ENCODE results near the gene FDX2.
A peak's percentile ranks its signal among the peaks of the same experiment; 100 is the strongest.

The FDX2 gene

GRCh38 chr19:10332965-10333757 lies 17.3 kb upstream of the FDX2 start, which contains the start of gene RAVER1:
RAVER1 (minus strand) TSS chr19:10333529; CDS start chr19:10333507, 22 bp downstream.
- peak; percentile 96 to 97 for DNase-seq (ENCODE audit: low read depth in 2 of 2)

DNA sequence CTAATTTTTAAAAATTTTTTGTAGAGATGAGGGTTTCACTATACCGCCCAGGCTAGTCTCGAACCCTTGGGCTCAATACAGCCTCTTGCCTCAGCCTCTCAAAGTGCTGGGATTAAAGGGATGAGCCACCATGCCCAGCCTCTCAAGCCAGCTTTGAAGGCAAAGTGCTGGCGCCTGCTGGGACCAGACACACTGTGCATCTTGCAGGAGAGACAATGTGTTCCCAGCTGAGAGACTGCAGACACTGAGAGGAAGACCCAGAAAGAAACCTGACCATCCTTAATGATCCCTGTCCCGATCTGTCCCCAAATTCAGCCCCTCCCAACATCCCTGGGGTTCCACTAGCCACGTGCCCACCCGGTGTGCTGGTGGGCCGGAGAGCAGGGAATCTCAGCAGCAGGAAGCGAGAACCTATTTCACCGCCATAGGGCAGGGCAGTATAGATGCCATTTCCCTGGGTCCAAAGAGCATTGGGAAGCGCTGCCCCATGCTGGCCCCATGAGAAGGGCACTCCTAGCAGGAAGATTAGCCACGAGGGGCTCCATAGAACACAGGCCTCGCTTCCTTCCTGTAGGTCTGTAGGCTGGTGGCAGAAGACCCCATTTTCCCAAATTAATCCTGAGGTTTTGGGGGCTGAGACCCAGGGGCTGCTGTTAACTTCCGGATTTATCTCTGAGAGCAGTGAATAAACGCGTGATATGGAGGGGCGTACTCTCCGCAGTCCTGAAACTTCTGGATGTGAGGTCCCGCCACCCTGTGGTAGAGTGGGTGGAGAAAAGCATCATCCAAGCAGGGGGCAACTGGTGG lies 16.5 kb upstream of the FDX2 start:
- no peak for DNase-seq (ENCODE audit: low read depth in 2 of 2)

DNA sequence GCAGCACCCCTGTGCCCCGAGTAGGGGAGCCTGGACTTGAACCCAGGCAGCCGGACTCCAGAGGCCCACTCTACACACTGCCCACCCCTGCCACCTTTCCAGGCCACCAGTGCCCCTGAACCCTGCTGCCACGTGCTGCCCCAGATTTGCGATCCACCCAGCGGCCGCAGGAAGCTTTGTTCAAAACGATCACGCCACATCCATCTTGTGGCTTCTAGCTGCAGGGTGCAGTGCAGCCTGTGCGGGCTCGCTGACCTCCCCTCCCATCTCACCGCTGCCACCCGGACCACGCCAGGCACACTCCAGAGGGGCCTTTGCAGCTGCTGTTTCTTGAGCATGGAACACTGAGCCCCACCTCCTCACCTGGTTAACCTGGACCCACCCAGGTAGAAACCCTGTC lies 13.7 kb upstream of the FDX2 start:
- DNase-seq (ENCODE audit: low read depth in 2 of 2), result no peak

DNA sequence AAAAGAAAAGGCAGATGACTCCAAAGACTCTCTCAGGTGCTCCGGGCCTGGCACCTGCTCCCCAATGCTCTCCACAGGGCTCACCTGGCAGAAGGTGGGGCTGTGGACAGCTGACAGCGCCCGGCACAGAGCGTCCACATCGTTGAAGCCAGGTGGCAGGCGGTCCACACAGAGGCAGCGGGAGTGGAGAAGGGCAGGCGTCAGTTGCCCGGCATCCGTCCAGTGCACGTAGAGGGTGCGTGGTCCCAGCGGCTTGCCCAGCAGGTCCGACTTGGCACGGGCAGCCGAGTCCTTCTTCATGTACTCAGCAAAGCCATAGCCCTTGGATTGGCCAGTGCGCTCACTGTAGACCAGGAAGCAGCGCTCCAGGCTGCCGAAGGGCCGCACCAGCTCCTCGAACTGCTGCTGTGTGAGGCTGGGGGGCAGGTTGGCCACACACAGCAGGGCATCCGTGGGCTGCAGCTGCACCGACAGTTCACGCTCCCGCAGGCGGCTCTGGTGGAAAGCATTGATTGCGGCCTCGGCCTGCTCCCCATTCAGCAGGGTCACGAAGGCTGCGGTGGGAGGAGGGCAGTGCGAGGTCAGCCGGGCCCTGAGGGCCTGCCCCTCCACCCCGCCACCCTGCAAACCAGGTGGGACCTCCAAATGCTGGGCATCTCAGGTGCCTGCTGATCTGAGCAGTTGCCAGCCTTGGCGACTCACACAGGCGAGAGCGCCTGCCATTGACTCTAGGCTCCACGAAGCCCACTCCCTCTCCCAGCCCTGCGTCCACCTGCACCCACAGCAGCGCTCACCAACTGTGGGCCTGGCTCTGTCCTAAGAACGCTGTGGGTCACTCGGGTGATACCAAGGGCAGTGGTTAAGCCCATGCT lies 13.0 kb upstream of the FDX2 start:
- no peak for DNase-seq (ENCODE audit: low read depth in 2 of 2)

GRCh38 chr19:10327793-10328192 lies 12.0 kb upstream of the FDX2 start:
- DNase-seq (ENCODE audit: low read depth in 2 of 2), result no peak

GRCh38 chr19:10325732-10326131 lies 9.9 kb upstream of the FDX2 start:
- DNase-seq (ENCODE audit: low read depth in 2 of 2), result no peak

DNA sequence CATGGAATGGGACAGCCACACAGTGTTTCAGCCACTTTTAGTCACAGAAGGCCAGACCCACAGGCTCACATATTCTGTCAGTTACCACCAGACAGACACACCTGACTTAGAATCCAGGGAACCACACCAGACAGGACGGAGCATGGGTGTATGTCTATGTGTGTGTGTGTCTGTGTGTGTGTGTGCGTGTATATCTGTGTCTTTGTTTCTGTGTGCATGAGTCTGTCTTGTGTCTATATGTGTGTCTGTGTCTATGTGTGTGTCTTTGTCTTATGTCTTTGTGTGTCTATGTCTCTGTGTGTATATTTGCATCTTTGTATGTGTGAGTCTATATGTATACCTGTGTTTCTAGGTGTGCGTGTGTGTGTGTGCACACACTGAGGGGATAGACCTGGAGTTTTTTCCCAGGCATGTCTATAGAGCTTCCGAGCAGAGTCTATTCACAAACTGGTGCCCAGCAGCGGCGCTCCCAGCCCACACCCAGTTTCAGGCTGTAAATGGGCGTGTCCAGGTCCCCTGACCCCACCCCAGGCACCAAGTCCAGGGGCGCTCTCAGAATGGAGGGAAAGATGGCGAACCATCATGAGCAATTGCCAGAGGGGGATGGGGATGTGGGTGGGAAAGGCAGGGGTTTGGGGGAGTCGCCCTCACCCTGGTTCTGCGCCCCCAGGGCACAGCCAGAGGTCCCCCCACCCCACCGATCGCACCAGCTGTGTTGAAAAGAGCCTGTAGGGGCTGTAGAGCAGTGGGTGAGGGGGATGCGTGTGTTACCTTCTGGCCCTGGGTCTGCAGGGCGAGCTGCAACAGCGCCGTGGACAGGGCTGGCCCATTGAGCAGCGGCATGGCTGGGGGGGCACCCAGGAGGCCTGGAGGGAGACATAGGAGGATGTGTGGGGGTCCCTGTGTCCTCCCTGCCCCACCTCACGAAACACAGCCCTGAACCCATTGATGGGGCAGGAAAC lies 6.3 kb upstream of the FDX2 start:
- no peak for DNase-seq (ENCODE audit: low read depth in 2 of 2)

GRCh38 chr19:10321417-10321797 lies 5.6 kb upstream of the FDX2 start:
- DNase-seq (ENCODE audit: low read depth in 2 of 2), result no peak

- DNase-seq (ENCODE audit: low read depth in 2 of 2), result no peak
Observed at GRCh38 chr19:10320602-10321416, 5.0 kb upstream of the FDX2 start.

GRCh38 chr19:10318807-10319682 lies 3.2 kb upstream of the FDX2 start:
- DNase-seq (ENCODE audit: low read depth in 2 of 2), result no peak

- no peak for DNase-seq (ENCODE audit: low read depth in 2 of 2)
Observed at GRCh38 chr19:10317857-10318462, 2.1 kb upstream of the FDX2 start.

DNA sequence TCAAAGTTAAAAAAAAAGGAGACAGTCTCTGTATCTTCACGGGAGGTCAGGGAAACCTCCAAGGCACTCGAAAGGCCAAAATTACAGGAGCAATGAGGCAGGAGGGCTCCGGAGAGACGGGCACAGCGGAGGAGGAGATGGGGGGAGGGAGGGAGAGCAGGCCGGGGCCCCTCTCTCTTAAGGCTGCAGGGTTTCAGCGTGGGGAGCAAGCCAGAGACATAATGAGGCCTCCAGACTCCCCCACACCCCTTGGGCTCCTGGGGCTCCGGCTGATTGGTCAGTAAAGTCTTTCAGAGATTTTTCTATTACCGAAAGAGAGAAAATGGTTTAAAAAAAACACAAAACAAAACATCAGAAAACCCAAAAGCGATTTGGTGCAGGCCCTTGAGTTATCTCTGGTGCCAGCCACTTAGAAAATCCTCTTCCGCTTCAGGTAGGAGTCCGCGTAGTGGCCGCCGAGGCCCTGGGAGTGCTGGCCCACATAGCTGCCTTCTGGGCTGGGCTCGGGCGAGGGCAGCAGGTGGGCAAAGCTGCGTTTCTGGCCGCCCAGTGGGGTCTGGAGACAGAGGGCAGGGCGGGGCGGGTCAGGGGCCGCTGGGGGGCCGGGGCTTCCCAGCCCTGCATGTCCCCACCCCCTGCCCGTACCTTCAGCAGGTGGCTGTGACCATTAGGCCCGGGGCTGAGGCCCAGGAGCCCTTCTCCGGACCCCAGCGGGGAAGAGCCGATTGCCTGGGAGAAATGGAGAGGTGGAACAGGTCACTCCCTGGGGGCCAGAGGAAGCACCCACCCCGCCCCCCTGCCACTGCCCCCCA lies 1.4 kb upstream of the FDX2 start:
- no peak for DNase-seq (ENCODE audit: low read depth in 2 of 2)

GRCh38 chr19:10316229-10317044 lies 622 bp upstream of the FDX2 start:
- no peak for DNase-seq (ENCODE audit: low read depth in 2 of 2)

DNA sequence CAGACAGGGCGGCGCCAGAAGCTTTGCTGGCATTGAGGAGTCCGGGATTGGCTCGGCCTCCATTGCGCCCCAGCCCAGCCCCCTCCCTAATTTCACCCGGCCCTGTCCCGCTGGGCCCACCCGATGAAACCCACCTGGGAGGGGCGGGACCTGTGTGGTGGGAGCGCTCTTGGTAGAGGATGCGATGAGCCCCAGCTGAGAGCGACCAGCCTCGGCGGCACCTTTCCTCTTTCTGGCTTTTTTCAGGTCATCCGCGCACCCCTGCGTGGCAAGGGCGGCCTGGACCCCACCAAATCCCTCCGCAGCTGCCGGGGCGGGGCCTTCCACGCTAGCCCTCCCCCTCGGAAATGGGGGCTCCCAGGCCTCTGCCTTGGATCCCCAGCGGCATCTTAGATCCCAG lies 6.4 kb downstream of the FDX2 start, which contains the start of gene ZGLP1:
Gene ZGLP1 (minus strand): TSS at position 393 of the 400 bp plus-strand sequence.
- DNase-seq (ENCODE audit: low read depth in 2 of 2), result no peak

DNA sequence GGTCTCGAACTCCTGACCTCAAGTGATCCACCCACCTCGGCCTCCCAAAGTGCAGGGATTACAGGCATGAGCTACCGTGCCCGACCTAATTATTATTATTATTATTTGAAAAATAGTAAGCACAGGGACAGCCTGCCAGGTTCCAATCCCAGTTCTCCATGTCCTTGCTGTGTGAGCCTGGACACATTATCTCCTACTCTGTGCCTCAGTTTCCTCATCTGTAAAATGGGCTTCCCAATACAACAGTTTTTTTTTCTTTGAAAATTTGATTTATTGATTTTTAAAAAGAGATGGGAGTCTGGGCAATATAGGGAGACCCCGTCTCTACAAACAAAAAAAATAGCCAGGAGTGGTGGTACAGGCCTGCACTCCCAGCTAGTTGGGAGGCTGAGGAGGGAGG lies 9.5 kb downstream of the FDX2 start:
- DNase-seq (ENCODE audit: low read depth in 2 of 2), result no peak

GRCh38 chr19:10305139-10305806 lies 10.5 kb downstream of the FDX2 start:
- no peak for DNase-seq (ENCODE audit: low read depth in 2 of 2)

All from stimulated activated CD4-positive, alpha-beta T cell treated with anti-CD3 and anti-CD28 coated beads, Interleukin-1b, Interleukin-23, amount 100 ng/mL, for 4 hours (primary cell).